22Rv1 (cell line): ENCODE measurements around the gene TBX10.

Experiments
- H3K27ac ChIP-seq: fragments of 450-650 bp; 2 replicates; pipeline ENCODE4 v1.5.1; 2017
- ZFX ChIP-seq: fragments of 450-650 bp; IDR thresholded peaks from 2 replicates; pipeline ENCODE4 v1.6.1; 2017; ENCODE audit warnings: antibody characterized with exemption, borderline replicate concordance
- TF ChIP-seq, protein P1 (sequence below): fragments of 450-650 bp; IDR thresholded peaks from 2 replicates; pipeline ENCODE4 v1.5.1; 2017; ENCODE audit warnings: mild to moderate bottlenecking

TBX10 gene

DNA sequence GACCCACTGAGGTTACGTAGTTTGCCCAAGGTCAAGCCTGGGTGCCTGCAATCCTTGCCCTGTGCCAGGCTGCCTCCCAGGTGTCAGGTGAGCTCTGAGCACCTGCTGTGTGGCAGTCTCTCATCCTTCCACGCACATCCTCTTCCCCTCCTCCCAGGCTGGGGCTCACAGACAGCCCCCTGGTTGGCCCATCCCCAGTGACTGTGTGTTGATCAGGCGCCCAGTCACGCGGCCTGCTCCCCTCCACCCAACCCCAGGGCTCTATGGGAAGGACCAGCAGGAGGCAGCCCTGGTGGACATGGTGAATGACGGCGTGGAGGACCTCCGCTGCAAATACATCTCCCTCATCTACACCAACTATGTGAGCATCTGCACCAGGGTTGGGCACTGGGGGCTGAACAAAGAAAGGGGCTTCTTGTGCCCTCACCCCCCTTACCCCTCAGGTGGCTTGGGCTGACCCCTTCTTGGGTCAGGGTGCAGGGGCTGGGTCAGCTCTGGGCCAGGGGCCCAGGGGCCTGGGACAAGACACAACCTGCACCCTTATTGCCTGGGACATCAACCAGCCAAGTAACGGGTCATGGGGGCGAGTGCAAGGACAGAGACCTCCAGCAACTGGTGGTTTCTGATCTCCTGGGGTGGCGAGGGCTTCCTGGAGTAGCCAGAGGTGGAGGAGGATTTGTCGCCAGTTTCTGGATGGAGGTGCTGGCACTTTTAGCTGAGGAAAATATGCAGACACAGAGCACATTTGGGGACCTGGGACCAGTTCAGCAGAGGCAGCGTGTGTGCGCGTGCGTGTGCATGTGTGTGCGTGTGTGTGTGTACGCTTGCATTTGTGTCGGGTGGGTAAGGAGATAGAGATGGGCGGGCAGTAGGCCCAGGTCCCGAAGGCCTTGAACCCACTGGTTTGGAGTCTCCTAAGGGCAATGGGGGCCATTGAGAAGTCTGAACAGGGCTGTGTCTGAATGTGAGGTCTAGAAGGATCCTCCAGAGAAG is 54.4 kb downstream of the TBX10 start:
- no peak for TF ChIP-seq ZFX
- TF ChIP-seq, protein P1, sequence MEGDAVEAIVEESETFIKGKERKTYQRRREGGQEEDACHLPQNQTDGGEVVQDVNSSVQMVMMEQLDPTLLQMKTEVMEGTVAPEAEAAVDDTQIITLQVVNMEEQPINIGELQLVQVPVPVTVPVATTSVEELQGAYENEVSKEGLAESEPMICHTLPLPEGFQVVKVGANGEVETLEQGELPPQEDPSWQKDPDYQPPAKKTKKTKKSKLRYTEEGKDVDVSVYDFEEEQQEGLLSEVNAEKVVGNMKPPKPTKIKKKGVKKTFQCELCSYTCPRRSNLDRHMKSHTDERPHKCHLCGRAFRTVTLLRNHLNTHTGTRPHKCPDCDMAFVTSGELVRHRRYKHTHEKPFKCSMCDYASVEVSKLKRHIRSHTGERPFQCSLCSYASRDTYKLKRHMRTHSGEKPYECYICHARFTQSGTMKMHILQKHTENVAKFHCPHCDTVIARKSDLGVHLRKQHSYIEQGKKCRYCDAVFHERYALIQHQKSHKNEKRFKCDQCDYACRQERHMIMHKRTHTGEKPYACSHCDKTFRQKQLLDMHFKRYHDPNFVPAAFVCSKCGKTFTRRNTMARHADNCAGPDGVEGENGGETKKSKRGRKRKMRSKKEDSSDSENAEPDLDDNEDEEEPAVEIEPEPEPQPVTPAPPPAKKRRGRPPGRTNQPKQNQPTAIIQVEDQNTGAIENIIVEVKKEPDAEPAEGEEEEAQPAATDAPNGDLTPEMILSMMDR, result no peak
- H3K27ac ChIP-seq, result no peak overlapping the region

DNA sequence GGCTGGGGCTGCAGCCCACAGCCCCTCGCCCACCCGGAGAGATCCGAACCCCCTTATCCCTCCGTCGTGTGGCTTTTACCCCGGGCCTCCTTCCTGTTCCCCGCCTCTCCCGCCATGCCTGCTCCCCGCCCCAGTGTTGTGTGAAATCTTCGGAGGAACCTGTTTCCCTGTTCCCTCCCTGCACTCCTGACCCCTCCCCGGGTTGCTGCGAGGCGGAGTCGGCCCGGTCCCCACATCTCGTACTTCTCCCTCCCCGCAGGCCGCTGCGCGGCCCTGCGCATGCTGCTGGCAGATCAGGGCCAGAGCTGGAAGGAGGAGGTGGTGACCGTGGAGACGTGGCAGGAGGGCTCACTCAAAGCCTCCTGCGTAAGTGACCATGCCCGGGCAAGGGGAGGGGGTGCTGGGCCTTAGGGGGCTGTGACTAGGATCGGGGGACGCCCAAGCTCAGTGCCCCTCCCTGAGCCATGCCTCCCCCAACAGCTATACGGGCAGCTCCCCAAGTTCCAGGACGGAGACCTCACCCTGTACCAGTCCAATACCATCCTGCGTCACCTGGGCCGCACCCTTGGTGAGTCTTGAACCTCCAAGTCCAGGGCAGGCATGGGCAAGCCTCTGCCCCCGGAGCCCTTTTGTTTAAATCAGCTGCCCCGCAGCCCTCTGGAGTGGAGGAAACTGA is 55.2 kb downstream of the TBX10 start:
- TF ChIP-seq ZFX, result no peak
- TF ChIP-seq, protein P1, result no peak
- H3K27ac ChIP-seq, result no peak overlapping the region

DNA sequence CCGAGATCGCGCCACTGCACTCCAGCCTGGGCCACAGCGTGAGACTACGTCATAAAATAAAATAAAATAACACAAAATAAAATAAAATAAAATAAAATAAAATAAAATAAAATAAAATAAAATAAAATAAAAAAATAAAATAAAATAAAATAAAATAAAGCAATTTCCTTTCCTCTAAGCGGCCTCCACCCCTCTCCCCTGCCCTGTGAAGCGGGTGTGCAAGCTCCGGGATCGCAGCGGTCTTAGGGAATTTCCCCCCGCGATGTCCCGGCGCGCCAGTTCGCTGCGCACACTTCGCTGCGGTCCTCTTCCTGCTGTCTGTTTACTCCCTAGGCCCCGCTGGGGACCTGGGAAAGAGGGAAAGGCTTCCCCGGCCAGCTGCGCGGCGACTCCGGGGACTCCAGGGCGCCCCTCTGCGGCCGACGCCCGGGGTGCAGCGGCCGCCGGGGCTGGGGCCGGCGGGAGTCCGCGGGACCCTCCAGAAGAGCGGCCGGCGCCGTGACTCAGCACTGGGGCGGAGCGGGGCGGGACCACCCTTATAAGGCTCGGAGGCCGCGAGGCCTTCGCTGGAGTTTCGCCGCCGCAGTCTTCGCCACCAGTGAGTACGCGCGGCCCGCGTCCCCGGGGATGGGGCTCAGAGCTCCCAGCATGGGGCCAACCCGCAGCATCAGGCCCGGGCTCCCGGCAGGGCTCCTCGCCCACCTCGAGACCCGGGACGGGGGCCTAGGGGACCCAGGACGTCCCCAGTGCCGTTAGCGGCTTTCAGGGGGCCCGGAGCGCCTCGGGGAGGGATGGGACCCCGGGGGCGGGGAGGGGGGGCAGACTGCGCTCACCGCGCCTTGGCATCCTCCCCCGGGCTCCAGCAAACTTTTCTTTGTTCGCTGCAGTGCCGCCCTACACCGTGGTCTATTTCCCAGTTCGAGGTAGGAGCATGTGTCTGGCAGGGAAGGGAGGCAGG is 56.0 kb downstream of the TBX10 start, which contains the start of gene GSTP1:
GSTP1 (plus strand) TSS at position 566 of the 958 bp plus-strand sequence; CDS start at position 598, 32 bp downstream.
- peak within 1 kb of the TSS; percentile 81 for H3K27ac ChIP-seq
- no peak for TF ChIP-seq ZFX
- TF ChIP-seq, protein P1, result no peak

DNA sequence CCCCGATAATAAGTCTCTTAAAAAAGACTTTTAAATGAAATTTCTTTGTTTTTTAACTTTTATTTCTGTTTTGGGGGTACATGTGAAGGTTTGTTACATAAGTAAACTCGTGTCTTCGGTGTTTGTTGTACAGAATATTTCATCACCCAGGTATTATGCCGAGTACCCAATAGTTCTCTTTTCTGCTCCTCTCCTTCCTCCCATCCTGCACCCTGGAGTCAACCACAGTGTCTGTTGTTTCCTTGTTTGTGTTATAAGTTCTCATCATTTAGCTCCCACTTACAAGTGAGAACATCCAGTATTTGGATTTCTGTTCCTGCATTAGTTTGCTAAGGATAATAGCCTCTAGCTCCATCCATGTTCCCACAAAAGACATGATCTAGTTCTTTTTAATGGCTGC is 57.6 kb downstream of the TBX10 start:
- H3K27ac ChIP-seq, result peak overlapping the region; percentile 81
- TF ChIP-seq, protein P1, result no peak
- TF ChIP-seq ZFX, result no peak

DNA sequence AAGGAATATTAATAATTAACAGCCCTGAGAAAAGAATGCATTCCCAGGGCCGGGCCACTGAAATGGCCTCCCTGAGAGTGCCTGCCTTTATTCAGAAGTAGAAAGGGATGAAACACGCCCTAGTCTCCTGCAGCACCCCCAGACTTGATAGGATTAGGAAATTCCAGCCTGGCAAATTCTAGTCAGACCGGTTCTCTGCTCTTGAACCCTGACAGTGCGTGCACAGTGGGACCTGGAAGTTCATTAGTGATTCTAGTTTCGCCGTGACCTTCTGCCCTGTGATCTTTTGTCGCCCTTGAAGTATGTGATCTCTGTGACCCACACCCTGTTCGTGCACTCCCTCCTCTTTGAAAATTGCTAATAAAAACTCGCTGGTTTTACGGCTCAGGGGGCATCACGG is 58.1 kb downstream of the TBX10 start:
- H3K27ac ChIP-seq, result peak overlapping the region; percentile 81
- TF ChIP-seq, protein P1, result no peak
- no peak for TF ChIP-seq ZFX
